AG20443 (cell line): ENCODE measurements around the gene FNDC5.

ENCODE experiments used
- DNase-seq: peaks from one replicate; pipeline ENCODE4 v3.0.0; 2012; ENCODE audit warnings: low spot score, mixed read lengths

The FNDC5 gene

GRCh38 chr1:32813941-32814739 lies 56.6 kb downstream of the FNDC5 start:
- DNase-seq = no peak
